IPS-NIHi7 (cell line): ENCODE measurements around the gene CALML6.

ENCODE experiments used
- DNase-seq: peaks from one replicate; pipeline ENCODE4 v3.0.0; 2012; ENCODE audit warnings: mixed read lengths; ENCODE audit errors: extremely low spot score

The CALML6 gene

DNA sequence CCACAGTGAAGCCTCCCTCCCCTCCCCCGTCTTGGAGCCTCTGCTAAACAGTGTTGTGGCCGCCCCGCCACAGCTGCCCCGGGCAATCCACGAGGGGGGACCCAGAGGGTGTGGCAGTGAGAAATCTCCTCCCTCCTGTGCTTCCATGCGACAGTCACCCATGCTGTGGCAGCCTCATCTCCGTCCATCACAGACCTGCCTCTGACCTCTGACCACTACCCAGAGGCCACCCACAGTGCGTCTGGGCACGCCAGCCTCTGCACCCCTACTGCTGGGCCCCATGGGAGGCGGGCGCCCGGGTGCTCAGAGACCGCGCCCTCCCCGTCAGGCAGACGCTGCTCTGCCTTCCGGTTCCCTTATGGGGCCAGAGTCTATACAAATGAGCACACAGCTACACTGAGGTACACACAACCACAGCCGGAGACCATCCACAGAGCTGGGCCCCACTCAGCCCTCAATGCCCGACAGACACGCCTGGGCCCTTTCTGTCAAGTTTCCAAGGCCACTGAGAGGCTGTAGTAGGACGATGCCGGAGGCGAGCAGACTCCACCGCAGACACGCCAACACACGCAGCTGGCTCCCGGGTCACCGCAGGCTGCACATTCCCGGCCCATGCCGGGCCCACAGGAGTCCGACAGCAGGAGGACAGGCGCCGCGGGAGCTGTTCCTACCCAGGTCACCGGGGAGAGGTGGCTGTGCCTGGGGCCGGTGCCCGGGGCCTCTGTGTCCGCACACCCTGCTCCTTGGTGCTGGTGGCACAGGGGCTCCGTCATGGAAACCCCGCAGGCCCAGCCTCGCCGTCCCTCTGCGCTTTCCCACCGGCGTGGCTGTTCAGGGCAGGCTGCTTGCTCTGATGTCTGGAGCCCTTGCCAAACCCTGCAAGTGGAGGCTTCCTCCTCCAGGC lies 27.9 kb downstream of the CALML6 start:
- no peak for DNase-seq

DNA sequence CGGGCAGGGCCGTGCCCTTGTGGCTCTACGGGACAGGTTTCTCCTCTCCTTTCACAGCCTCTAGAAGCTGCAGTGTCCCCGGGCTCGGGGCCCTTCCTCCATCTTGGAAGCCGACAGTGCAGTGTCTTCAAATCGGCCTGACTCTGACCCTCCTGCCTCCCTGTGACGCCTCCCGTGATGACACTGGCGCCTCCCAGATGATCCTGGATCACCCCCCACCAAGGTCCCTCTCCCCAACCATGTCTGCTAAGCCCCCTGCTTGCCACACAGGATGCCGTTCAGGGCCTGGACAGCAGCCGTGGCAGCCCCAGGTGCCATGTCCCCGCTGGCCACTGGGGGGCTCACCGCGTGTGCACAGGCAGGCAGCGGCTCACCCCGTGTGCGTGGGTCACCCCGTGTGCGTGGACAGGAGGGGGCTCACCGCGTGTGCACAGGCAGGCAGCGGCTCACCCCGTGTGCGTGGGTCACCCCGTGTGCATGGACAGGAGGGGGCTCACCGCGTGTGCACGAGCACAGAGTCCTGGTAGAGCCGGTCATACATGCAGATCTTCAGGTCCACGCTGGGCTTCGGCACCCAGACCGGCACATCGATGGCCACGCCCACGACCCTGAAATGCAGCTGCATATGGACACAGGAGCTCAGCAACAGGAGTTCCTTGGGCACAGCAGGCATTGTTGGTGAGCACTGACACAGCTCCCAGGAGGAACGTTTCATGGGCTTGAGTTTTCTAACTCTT lies 28.9 kb downstream of the CALML6 start:
- DNase-seq = peak; percentile 82

DNA sequence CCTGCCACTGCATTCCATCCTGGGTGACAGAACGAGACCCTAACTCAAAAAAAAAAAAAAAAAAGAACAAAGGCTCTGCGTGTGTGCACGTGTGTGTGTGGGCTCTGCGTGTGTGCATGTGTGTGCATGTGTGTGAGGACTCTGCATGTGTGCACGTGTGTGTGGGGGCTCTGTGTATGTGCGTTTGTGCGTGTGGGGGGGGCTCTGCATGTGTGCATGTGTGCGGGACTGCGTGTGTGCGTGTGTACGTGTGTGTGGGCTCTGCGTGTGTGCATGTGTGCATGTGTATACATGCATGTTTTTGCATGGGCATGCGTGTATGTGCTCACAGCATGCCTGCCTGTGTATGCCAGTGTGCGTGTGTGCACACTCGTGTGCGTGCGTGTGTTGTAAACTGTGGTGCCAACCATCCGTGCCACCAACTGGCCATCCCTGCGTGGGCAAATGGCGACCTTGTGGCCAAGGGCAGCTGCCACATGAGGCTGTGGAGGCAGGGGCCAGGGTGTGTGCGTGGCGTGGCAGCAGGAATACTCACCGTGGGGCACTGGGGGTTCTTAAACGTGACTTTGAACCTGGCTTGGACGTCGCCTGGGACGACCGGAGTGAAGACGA lies 30.8 kb downstream of the CALML6 start:
- DNase-seq = no peak

DNA sequence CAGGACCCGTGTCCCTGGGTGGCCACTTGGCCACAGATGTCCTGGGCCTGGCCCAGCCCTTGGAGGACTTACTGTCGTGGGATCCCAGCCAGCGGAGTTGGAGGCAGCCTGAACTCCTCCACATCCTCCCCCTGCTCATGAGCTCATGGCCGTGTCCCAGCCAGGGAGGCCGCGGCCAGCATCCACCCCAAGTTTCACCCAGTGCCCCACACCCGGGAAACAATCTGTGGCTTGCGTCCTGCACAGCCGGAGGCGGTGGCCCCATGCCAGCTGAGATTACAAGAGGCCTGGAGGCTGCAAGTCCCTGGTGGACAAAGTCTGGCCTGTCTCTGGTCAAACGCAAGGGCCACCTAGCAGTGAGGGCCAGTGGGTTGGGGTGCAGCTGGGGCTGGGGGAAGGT lies 31.5 kb downstream of the CALML6 start:
- no peak for DNase-seq

DNA sequence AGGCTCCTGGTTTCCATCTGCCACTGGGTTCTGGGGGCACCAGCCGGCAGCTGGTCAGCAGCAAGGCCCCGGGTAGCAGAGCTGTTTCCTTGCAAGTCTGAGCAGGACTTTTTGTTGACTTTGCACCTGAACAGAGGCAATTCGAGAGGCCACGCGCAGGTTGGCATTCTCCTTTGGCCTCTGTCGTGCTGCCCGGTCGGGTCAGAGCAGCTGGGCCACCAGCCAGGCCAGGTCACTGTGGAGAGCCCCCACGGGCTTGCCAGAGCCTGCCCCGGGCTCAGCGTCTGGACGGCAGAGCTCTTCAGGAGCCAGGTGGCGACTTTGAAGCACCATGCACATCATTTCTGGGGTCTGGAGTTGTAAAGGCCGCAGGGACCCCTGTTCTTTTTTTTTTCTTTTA lies 32.4 kb downstream of the CALML6 start:
- no peak for DNase-seq

DNA sequence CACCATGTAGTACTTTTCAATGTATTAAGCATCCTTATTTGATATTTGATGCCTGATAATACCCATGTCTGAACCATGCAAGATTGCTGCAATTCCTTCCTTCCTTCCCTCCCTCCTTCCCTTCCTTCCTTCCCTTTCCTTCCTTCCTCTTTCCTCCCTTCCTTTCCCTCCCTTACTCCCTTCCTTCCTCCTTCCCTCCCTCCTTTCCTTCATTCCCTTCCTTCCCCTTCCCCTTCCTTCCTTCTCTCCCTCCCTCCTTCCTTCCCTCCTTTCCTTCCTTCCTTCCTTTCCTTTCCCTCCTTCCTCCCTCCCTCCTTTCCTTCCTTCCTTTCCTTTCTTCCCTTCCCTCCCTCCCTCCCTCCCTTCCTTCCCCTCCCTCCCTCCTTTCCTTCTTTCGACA lies 33.7 kb downstream of the CALML6 start:
- DNase-seq = no peak

DNA sequence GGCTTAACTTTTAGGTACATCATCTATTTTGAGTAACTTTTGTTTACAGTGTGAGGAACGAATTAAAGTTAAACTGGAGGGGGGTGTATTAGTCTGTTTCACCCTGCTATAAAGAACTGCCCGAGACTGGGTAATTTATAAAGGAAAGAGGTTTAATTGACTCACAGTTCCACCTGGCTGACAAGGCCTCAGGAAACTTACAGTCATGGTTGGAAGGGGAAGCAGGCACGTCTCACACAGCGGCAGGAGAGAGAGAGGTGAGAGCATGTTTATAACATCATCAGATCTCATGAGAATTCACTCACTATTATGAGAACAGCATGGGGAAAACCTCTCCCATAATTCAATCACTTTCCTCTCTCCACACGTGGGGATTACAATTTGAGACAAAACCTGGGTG lies 35.9 kb downstream of the CALML6 start:
- DNase-seq = no peak

DNA sequence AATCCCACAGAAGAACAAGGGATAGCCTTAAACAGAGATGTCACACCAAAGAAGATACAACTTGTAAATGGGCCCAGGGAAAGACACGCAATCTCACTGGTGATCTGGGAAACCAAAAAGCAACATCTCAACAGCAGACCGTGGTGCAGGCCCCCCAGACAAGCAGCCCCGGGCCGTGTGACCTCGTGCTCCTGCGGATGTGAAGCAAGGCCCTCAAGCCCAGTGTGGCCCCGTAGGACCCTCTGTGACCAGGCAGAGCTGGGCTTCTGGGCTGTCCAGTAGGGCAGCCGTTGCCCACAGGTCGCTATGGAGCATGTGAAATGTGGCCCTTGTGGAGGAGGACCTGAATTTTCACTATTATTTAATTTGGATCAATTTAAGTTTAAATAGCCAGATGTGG lies 39.0 kb downstream of the CALML6 start:
- DNase-seq = no peak

DNA sequence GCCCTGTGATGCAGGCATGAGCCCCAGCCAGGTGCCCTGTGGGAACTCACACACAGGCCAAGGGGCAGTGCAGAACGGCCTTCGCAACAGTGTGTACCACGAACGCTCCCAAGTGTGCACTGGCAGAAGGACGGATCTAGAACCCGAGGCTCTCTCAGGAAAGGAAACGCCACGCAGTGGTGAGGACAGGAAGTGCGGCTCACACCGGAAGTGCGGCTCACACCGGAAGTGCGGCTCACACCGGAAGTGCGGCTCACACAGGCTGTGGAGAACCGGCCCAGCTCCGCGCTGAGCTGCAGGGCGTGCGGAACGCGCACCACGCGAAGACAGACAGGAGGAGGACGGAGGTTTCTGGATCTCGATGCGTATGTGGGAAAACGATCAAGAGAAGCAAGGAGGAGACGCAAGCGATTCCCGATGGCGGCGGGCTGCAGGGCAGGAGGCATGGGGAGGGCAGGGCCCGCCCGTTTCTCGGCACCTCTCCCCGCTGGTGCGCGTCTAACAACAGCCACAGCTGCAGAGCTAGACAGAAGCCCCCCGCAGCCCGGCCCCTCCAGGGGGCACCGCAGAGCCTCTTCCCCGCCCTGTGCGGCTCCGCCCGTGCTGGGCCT lies 39.9 kb downstream of the CALML6 start:
- DNase-seq = no peak

DNA sequence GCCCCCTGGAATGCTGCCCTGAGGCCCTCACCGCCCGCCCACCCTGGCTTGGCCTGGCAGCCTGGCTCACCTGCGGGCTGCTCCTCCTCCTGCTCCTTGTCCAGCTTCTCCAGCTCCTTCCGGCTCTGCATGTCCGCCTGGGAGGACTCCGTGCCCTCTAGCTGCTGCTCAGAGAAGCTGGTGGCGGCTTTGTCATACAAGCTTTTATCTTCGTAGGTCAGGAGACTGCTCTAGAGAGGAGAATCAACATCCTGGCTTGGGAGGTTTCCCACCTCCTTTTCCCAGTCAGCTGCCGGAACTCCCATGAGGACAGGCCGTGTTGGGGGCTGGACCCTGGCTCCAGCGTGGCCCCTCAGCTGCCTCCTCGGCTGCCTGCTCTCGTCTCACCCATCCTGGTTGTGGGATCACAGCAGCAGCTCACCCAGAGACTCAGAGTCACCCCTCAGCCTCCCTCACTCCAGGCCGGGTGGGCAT lies 40.6 kb downstream of the CALML6 start:
- no peak for DNase-seq

DNA sequence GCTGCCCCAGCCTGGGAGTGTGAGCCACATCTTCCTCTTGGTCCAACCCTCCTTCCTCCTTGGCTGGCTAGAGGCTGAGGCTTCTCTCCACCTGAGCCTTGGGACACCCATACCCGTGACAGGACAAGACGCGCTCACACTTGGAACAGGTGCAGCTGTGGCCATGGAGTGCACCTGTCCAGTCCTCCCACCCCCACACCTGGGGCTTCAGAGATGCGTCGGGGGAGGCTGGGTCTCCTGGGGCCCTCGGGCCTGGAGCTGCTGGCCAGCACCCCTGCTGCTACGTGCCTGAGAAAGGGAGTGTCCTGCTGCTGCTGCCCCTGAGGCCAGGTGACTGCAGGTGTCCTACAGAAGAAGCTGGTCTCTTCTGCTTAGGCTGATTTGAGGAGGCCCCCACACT lies 41.0 kb downstream of the CALML6 start:
- no peak for DNase-seq

DNA sequence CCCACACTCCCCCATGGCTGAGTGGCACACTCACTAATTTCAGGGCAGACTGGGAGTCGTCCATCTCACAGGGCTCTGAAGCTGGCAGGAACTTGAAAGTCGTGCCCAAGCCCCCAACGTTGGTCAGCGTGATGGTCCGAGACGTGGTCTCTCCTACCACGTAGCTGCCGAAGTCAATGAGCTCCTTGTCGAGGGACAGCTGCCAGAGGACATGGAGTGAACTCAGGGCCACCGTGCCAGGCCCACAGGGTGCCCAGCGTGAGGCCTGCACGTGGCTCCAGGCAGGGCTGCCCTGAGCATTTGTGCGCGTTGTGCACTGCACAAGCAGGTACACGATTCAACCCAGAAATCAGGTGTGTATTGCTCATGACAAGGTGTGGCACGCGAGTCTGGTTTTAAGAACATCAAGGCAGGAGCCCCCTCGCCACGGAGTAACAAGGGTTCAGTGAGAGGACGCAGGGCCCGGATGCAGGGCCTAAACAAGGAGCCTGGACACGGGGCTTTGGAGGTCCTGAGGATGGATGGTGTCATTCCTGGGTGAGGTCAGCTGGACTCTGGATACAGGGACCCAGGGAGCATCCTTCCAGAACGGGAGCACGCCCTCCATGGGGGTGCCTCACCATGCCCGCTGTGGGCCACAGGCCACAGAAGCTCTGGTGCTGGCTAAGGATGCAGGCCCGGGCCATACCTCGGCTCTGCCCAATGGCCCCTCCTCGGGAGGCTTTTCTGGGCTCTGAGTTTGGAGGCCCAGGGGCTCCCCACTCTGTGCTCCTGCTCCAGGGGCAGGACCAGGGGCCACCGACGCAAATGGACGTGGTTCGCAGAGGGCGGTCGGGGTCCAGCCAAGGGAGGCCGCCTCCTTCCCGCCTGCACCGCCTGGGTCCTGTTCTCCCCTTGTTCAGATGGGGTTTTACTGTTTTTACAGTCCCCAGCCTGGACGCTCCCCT lies 41.8 kb downstream of the CALML6 start:
- no peak for DNase-seq

DNA sequence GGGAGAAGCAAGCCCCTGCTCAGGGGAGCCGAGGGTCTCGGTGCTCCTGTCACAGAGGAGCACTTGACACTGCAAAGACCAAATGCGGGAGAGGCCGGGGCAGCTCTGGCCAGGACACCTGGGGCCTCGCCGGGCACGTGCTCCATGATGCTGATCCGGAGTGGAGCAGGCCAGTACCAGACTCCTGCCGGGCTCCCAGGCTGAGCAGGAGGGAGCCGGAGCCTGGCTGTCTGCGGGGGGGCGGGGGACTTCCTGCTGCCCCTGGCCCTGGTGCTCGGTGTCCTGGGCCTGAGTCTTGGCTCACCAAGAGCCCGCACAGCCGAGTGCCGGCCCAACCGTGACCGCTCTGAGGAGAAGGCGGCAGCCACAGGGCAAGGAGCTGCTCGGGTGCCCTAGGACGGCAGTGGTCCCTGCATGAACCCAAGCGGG lies 42.5 kb downstream of the CALML6 start:
- no peak for DNase-seq

DNA sequence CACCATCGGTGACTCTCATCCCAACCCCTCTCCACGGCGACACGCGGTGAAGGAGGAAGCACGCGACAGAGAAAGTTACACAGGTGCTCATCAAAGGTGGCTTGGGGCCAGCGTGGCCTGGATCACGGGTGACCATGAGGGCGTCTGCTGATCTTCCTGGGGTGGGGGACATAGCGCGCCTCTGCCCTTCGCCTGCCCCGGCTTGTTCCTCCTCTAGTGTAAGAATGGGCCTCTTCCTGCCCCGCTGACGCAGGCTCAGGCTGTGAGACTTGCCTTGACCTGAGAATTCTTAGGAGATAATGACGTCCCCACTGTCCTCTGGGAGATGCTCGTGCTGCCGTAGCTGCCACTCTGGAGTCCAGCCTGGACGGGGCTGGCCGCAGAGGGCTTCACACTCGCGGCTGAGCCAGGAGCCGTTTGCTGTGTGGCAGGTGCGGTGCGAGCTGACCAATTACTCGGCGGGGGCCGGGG lies 43.0 kb downstream of the CALML6 start:
- no peak for DNase-seq

DNA sequence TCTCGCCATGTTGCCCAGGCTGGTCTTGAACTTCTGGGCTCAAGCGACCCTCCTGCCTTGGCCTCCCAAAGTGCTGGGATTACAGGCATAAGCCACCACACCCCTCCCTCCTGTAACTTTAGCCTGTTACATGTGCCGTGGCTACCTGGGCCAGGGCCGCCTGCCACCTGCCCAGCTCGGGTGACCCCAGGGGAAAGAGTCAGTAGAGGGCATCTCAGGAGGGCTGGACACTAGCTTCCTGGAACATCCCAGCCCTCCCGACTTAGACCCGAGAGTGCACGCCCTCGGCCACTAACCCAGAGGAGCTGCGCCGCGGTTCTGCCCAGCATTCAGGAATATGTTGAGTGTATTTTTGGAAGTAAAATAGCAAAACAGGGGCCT lies 44.4 kb downstream of the CALML6 start:
- DNase-seq = no peak

DNA sequence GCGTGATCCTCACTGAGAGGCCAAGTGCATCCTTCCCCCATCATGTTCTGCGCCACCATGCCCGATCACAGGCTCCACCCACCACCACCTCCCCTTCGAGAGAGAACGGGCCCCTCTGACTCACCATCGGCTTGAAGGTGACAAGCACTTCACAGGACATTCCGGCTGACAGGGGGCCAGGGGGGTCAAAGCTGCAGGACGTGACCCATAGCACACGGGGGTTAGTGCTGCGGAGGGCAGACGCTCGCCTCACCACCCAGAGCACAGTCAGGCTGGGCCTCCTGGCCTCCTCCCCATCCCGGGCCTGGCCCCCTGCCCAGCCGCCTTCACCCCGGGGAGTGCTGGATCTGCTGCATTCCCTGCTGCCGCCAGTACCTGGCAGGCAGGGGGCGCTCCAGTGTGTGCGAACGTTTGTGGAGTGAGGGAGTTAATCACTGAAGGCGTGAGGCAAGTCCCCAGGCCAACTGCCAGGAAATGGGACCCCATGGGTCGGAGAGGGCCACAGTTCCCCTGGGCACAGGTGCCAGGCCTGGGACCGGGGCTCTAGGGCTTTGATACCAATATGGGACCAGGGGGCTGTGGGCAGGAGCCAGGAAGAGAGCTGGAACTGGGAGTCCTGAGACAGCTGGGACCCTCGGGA lies 44.9 kb downstream of the CALML6 start:
- peak; percentile 96 for DNase-seq

DNA sequence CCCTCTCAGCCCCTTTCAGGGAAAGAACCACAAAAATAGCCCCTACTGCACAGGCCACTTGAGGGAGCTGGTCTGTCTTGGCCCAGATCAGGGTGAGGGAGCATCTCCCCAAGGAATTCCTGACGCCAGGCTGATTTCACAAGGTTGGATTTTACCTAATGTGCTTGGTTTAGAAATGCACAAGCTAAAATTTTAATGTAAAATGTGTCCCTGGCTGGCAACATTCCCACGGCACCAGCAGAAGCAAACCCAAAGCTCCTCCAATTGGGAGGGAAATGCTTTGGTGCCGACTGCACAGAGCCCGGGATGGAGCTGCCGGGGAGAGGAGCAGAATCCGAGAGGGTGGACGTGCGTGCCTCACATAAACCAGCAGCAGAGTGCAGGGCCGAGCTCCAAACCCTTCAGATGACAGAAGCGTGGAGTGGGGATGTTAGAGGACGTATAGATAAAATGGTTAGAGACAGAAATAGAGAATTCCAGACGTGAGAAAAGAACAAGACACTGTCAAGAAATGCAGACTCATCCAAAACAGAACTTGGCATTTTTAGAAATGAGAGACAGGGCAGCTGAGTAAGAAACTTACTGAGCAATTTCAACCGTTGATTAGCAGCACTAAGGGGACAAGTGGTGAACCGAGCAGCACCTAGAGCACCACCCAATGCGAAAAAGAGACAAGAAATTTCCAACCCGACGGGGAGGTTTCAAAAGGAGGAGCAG lies 45.6 kb downstream of the CALML6 start:
- peak; percentile 57 for DNase-seq

DNA sequence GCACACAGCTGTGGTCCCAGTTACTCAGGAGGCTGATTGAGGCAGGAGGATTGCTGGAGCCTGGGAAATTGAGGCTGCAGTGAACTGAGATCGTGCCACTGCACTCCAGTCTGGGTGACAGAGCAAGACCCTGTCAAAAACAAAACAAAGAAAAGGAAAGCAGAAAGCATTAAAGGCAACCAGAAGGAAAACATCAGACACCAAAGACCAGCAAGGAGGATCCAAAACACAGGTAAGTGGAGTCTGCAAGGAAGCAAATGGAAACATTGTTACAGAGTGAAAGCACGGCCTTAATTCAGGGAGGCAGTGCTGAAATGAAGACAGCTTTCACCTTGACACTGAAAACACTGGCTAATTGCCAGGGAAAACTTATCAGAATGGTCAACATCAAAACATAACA lies 47.7 kb downstream of the CALML6 start:
- DNase-seq = no peak

DNA sequence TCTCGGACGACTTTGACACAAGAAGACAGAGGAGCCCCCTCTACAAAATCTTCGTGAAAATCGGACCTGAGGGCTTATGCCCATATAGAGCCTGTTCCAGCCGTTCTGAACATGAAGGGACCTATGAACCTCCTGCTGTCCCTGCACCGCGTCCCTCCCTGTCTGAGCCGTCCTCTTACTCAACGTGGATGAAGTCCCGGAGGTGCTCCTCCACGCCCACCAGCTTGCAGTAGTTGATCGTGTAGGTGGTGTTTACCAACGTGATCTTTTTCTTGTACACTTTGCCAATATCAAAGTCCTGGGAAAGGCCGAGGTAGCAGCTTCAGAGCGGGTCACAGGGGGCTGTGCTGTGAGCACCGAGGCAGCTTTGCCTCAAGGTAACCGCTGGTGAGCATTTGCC lies 48.5 kb downstream of the CALML6 start:
- DNase-seq = no peak

DNA sequence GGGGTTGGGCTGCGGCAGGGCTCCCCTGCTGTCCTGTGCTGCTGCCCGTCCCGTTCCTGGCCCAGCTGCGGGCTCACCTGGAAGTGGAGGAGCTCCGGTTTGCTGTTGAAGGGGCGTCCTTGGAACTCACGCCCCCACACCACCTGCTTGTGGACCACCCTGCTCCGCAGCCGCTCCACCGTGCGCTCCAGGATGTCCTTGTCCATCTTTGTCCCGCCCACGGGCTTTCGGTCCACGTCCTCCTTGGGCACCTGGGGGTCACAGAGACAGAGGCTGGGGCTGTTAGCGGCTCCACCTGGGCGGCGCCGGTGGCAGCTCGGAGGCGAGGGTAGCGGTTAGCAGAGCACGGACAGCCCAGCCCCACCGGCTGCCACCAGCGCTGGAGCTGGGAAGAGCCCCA lies 49.8 kb downstream of the CALML6 start:
- DNase-seq = no peak
